Measurements from ENCODE around the gene CLN6. TPM values are rescaled to one million over a fixed set of nuclear protein-coding genes. Genes with fewer than 3 reads are reported as not detected.
"Not testable (repeated sequence)": the region's sequence is repeated elsewhere in the genome, so short reads cannot be mapped to it uniquely, and the experiment has no call there.

CLN6 gene
- total RNA-seq, 1 experiment from 2014 or later = 76.7 TPM

DNA sequence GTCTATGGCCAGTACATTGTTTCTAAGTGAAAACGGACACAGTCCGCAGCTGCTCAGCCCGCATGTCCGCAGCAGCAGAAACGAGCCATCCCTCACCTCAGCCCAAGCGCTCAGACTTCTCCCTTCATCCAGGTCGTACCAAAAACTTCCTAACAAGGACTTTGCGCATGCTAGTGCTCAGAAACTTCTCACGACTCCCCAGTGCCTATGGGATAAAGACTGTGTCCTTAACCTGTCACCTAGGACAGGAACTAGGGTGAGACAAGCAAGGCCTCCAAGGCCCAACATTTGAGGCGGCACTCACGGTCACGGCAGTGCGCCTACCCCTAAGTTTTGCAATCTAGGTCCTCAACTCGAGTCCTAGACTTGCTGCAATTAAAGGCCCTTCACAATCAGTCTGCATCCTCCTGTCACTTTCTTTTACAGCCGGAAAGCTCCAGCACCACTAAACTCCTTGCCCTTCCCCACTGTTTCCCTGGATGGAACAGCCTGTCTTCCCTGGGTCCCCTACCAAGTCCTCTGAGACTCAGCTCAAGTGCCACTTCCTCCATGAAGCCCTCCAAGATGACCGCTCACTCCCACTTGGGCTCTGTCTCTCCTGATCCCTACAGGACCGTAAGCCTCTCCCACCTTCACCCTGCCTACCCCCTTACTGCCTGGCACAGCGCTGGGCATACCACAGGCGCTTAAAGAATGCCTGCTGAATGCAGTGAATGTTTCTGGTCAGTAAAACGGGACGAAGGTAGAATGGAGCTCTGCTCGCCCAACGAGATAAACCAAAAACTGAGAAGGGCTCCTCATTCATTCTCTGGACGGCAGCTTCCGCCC lies 1.2 kb downstream of the CLN6 start:
- peak overlapping the region; percentile 88 for H3K4me3 Mint-ChIP-seq (ENCODE audit: unreplicated experiment)
- CTCF ChIA-PET = interaction anchor here (0.8 kb wide), 1 partner anchor 33 kb away, joined by 3 read pairs; no protein-coding TSS in a partner anchor
- H3K4me1 Mint-ChIP-seq (ENCODE audit: low read depth, unreplicated experiment) = peaks cover 37% of the 10 kb centered on the region

DNA sequence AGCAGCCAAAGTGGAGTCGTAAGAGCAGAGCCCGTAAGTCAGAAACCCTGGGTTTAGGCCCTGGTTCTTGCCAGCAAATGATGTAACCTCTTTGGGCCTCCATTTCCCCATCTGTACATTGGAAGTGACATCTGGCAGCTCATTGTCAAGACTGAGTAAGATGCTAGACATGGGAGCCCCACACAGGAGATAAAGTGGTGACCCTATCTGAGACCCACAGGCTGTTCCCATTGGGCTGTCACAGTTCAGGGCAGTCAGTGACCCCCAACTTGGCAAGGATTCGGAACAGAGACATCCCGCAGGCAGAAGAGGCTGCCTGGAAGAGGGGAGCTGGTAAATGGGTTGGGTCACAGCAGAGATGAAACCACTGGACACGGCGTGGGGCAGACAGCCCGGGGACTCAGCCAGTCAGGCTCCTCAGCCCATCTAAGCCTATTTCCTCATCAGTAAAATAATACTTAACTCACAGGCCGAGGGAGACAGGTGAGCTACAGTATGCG lies 1.8 kb downstream of the CLN6 start:
- H3K9me3 ChIP-seq = no peaks in the 10 kb centered on the region
- Mint-ChIP-seq H3K4me3 (ENCODE audit: unreplicated experiment) (peak overlapping the region; percentile 88), H3K4me1 (ENCODE audit: low read depth, unreplicated experiment) (peaks cover 31% of the 10 kb centered on the region), H3K27ac (ENCODE audit: unreplicated experiment) (no peak overlapping the region), H3K9me3 (ENCODE audit: unreplicated experiment) (no peaks in the 10 kb centered on the region), H3K36me3 (ENCODE audit: insufficient read depth, unreplicated experiment) (peaks cover 13% of the 10 kb centered on the region), H3K27me3 (ENCODE audit: insufficient read depth, unreplicated experiment) (no peaks in the 10 kb centered on the region)
- no peaks in the 10 kb centered on the region for H3K27me3 ChIP-seq (replicated peaks; ENCODE audit: control insufficient read depth, insufficient read depth, low read length)
- H3K36me3 ChIP-seq (ENCODE audit: control insufficient read depth, insufficient read depth, low read length) = no peaks in the 10 kb centered on the region
- no TSS peak for BruUV-seq (replicated peaks)
- peaks cover 21% of the 10 kb centered on the region for H3K4me1 ChIP-seq
- intact Hi-C loops (cut with micrococcal nuclease; ENCODE audit: unreplicated experiment) = no loop called here
- TF ChIP-seq, protein P1, sequence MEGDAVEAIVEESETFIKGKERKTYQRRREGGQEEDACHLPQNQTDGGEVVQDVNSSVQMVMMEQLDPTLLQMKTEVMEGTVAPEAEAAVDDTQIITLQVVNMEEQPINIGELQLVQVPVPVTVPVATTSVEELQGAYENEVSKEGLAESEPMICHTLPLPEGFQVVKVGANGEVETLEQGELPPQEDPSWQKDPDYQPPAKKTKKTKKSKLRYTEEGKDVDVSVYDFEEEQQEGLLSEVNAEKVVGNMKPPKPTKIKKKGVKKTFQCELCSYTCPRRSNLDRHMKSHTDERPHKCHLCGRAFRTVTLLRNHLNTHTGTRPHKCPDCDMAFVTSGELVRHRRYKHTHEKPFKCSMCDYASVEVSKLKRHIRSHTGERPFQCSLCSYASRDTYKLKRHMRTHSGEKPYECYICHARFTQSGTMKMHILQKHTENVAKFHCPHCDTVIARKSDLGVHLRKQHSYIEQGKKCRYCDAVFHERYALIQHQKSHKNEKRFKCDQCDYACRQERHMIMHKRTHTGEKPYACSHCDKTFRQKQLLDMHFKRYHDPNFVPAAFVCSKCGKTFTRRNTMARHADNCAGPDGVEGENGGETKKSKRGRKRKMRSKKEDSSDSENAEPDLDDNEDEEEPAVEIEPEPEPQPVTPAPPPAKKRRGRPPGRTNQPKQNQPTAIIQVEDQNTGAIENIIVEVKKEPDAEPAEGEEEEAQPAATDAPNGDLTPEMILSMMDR (IDR thresholded peaks at IDR 0.05; ENCODE audit: insufficient read depth in 1 of 2, low read depth in 1 of 2, low read length in 1 of 2, severe bottlenecking in 1 of 2, unreplicated experiment in 1 of 2) = no peak
- CTCF ChIA-PET = no interaction called here
- POLR2A ChIA-PET = no interaction called here
- H3K4me3 ChIP-seq (ENCODE audit: low read depth, low read length) = peak overlapping the region; percentile 85
- peak in 1 of 2 experiments; percentile 25 for DNase-seq

More for the DNA sequence above, 1.2 kb downstream of the CLN6 start:
- DNase-seq = no peak
- Mint-ChIP-seq H3K36me3 (ENCODE audit: insufficient read depth, unreplicated experiment) (peaks cover 6% of the 10 kb centered on the region), H3K27ac (ENCODE audit: unreplicated experiment) (peak overlapping the region; percentile 82), H3K27me3 (ENCODE audit: insufficient read depth, unreplicated experiment) (no peaks in the 10 kb centered on the region), H3K9me3 (ENCODE audit: unreplicated experiment) (no peaks in the 10 kb centered on the region)
- TF ChIP-seq, protein P1 (IDR thresholded peaks at IDR 0.05; ENCODE audit: insufficient read depth in 1 of 2, low read depth in 1 of 2, low read length in 1 of 2, severe bottlenecking in 1 of 2, unreplicated experiment in 1 of 2) = no peak
- no peaks in the 10 kb centered on the region for H3K9me3 ChIP-seq
- TSS peak; percentile 54 for BruUV-seq (replicated peaks)
- peaks cover 26% of the 10 kb centered on the region for H3K4me1 ChIP-seq
- no peaks in the 10 kb centered on the region for H3K27me3 ChIP-seq (replicated peaks; ENCODE audit: control insufficient read depth, insufficient read depth, low read length)
- intact Hi-C loops (cut with micrococcal nuclease; ENCODE audit: unreplicated experiment) = no loop called here
- POLR2A ChIA-PET = no interaction called here
- H3K36me3 ChIP-seq (ENCODE audit: control insufficient read depth, insufficient read depth, low read length) = no peaks in the 10 kb centered on the region
- H3K4me3 ChIP-seq (ENCODE audit: low read depth, low read length) = peak overlapping the region; percentile 85

DNA sequence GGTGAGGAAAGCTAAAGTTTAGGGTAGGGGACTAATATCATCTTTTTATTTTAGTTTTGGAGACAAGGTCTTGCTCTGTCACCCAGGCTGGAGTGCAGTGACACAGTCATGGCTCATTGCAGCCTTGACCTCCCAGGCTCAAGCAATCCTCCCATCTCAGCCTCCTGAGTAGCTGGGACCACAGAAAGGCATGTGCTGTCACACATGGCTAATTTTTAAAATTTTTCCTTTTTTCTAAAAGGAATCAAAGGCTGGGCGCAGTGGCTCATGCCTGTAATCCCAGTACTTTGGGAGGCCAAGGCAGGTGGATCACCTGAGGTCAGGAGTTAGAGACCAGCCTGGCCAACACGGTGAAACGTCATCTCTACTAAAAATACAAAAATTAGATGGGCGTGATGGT lies 4.1 kb downstream of the CLN6 start:
- DNase-seq; H3K4me3 ChIP-seq (ENCODE audit: low read depth, low read length); H3K27me3 Mint-ChIP-seq (ENCODE audit: insufficient read depth, unreplicated experiment); H3K27ac Mint-ChIP-seq (ENCODE audit: unreplicated experiment); H3K9me3 Mint-ChIP-seq (ENCODE audit: unreplicated experiment); H3K4me1 ChIP-seq; H3K9me3 ChIP-seq; H3K4me3 Mint-ChIP-seq (ENCODE audit: unreplicated experiment); BruUV-seq (replicated peaks); intact Hi-C loops (cut with micrococcal nuclease; ENCODE audit: unreplicated experiment); H3K27me3 ChIP-seq (replicated peaks; ENCODE audit: control insufficient read depth, insufficient read depth, low read length); H3K36me3 ChIP-seq (ENCODE audit: control insufficient read depth, insufficient read depth, low read length); CTCF ChIA-PET: not testable (repeated sequence)
- Mint-ChIP-seq H3K4me1 (ENCODE audit: low read depth, unreplicated experiment) (peaks cover 17% of the 10 kb centered on the region), H3K36me3 (ENCODE audit: insufficient read depth, unreplicated experiment) (peaks cover 13% of the 10 kb centered on the region)
- POLR2A ChIA-PET = interaction anchor here (0.5 to 0.7 kb wide), 2 partner anchors 20 to 239 kb away, joined by 5 to 9 read pairs; partner anchors contain the start of gene CALML4
